ENCODE data around the gene UBA6. TPM values are rescaled to one million over a fixed set of nuclear protein-coding genes. Genes with fewer than 3 reads are reported as not detected.
"Not testable (repeated sequence)": the region's sequence is repeated elsewhere in the genome, so short reads cannot be mapped to it uniquely, and the experiment has no call there.

UBA6 gene
- total RNA-seq, 1 experiment from 2014 or later: 28.9 TPM

- peak; percentile 13 for DNase-seq (ENCODE audit: low spot score)
These were observed 26.9 kb downstream of the UBA6 start for GRCh38 chr4:67674098-67674497.

- DNase-seq (ENCODE audit: low spot score): no peak
These were observed 32.6 kb downstream of the UBA6 start for GRCh38 chr4:67668315-67668714.

GRCh38 chr4:67660418-67660817, 40.5 kb downstream of the UBA6 start:
- no peak for DNase-seq (ENCODE audit: low spot score)

- no peak for DNase-seq (ENCODE audit: low spot score)
These were observed 41.9 kb downstream of the UBA6 start for GRCh38 chr4:67659065-67659464.

GRCh38 chr4:67658302-67658701, 42.7 kb downstream of the UBA6 start:
- DNase-seq (ENCODE audit: low spot score): no peak

- no peak for DNase-seq (ENCODE audit: low spot score)
These were observed 49.4 kb downstream of the UBA6 start for GRCh38 chr4:67651536-67651935.

- DNase-seq (ENCODE audit: low spot score): no peak
These were observed 62.8 kb downstream of the UBA6 start for GRCh38 chr4:67638136-67638535.

GRCh38 chr4:67636978-67637377, 64.0 kb downstream of the UBA6 start:
- DNase-seq (ENCODE audit: low spot score): not testable (repeated sequence)

- DNase-seq (ENCODE audit: low spot score): no peak
These were observed 65.6 kb downstream of the UBA6 start for GRCh38 chr4:67635331-67635730.

GRCh38 chr4:67634741-67635140, 66.2 kb downstream of the UBA6 start:
- DNase-seq (ENCODE audit: low spot score): no peak

- no peak for DNase-seq (ENCODE audit: low spot score)
These were observed 68.5 kb downstream of the UBA6 start for GRCh38 chr4:67632492-67632891.

- no peak for DNase-seq (ENCODE audit: low spot score)
These were observed 76.0 kb downstream of the UBA6 start for GRCh38 chr4:67624939-67625338.

GRCh38 chr4:67616478-67616877, 84.5 kb downstream of the UBA6 start:
- DNase-seq (ENCODE audit: low spot score): no peak

GRCh38 chr4:67615119-67615518, 85.8 kb downstream of the UBA6 start:
- DNase-seq (ENCODE audit: low spot score): no peak

GRCh38 chr4:67614186-67614585, 86.8 kb downstream of the UBA6 start:
- DNase-seq (ENCODE audit: low spot score): no peak

GRCh38 chr4:67608027-67608426, 92.9 kb downstream of the UBA6 start:
- DNase-seq (ENCODE audit: low spot score): no peak

GRCh38 chr4:67604749-67605148, 96.2 kb downstream of the UBA6 start:
- no peak for DNase-seq (ENCODE audit: low spot score)

GRCh38 chr4:67604029-67604381, 97.0 kb downstream of the UBA6 start:
- no peak for DNase-seq (ENCODE audit: low spot score)

- no peak for DNase-seq (ENCODE audit: low spot score)
These were observed 97.5 kb downstream of the UBA6 start for GRCh38 chr4:67603310-67604028.

- no peak for DNase-seq (ENCODE audit: low spot score)
These were observed 107.2 kb downstream of the UBA6 start for GRCh38 chr4:67593741-67594175.

GRCh38 chr4:67587156-67587555, 113.8 kb downstream of the UBA6 start:
- DNase-seq (ENCODE audit: low spot score): no peak

- no peak for DNase-seq (ENCODE audit: low spot score)
These were observed 116.5 kb downstream of the UBA6 start for GRCh38 chr4:67584496-67584895.

- DNase-seq (ENCODE audit: low spot score): no peak
These were observed 119.0 kb downstream of the UBA6 start for GRCh38 chr4:67581913-67582312.
